ENCODE data around the gene JPT1. TPM values are rescaled to one million over a fixed set of nuclear protein-coding genes. Genes with fewer than 3 reads are reported as not detected.
A peak's percentile ranks its signal among the peaks of the same experiment; 100 is the strongest.

JPT1 gene
- total RNA-seq, 2 donors from 2014 or later, result 40.0 to 46.8 TPM

DNA sequence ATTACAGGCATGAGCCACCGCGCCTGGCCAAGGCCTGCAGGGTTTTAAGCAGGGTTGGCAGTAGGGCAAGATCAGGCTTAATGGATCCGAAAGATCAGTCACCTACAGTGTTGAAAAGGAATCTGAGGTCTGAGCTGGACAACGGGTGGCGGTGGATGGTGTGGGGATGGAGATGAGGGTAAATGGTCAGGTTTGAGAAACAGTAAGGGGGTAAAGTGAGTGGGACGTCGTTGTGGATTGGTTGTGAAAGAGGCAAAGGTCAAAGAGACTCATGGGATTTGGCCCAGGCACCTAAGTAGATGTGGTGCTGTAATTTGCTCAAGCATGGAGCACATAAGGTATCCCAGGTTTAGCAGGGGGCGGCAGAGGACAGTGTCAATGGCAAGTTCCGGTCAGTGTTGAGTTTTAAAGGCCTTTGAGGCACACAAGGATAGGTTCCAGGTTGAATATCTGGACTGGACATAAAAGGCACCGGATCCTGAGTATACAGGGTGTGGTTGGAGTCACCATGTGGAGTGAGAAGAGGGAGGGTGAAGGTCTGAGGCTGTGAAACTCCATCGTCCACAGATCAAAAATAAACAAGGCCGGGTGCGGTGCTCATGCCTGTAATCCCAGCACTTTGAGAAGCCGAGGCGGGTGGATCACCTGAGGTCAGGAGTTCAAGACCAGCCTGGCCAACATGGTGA is 67.7 kb downstream of the JPT1 start:
- no peaks in the 10 kb centered on the region for H3K9me3 ChIP-seq (ENCODE audit: control insufficient read depth, low read length, poor library complexity, severe bottlenecking)
- H3K27ac Mint-ChIP-seq, result peak overlapping the region; percentile 71
- H3K27me3 Mint-ChIP-seq, result no peaks in the 10 kb centered on the region
- ATAC-seq, result no peak
- H3K36me3 Mint-ChIP-seq (ENCODE audit: low read depth), result no peaks in the 10 kb centered on the region
- no peak for DNase-seq
- H3K4me3 Mint-ChIP-seq, result peak overlapping the region; percentile 89
- H3K4me1 Mint-ChIP-seq, result peaks cover 48% of the 10 kb centered on the region

Other genes starting within 250 kb of the JPT1 start
- gene USH1G, start 231.3 kb downstream of the JPT1 start, total RNA-seq, result not detected
- not detected for gene OTOP2, start 230.2 kb downstream of the JPT1 start, total RNA-seq
- not detected for gene OTOP3, start 218.6 kb downstream of the JPT1 start, total RNA-seq
- gene HID1, start 181.8 kb downstream of the JPT1 start, total RNA-seq, result 10 to 100 TPM; 10.6 to 14.9 TPM
- gene CDR2L, start 166.9 kb downstream of the JPT1 start, total RNA-seq, result under 1 TPM in 1 of 2 donors, not detected in 1; 0.86 TPM
- gene MRPL58, start 141.8 kb downstream of the JPT1 start, total RNA-seq, result 10 to 100 TPM; 13.7 to 19.1 TPM
- gene ATP5PD, start 107.5 kb downstream of the JPT1 start, total RNA-seq, result 100 to 1,000 TPM; 123 to 145 TPM
- gene KCTD2, start 107.3 kb downstream of the JPT1 start, total RNA-seq, result 10 to 100 TPM; 20.4 to 27.7 TPM
- gene SLC16A5, start 66.6 kb downstream of the JPT1 start, total RNA-seq, result 10 to 100 TPM; 11.7 to 14.9 TPM
- gene ARMC7, start 44.5 kb downstream of the JPT1 start, total RNA-seq, result 1 to 10 TPM; 8.9 to 9.3 TPM
- 10 to 100 TPM; 20.6 to 29.8 TPM for gene NT5C, start 22.8 kb downstream of the JPT1 start, total RNA-seq
- 100 to 1,000 TPM; 216 to 236 TPM for gene SUMO2, start 28.4 kb upstream of the JPT1 start, total RNA-seq
- gene NUP85, start 51.2 kb upstream of the JPT1 start, total RNA-seq, result 10 to 100 TPM; 75.0 to 75.3 TPM
- gene GGA3, start 107.1 kb upstream of the JPT1 start, total RNA-seq, result 10 to 100 TPM; 85.4 to 89.1 TPM
- gene MRPS7, start 107.4 kb upstream of the JPT1 start, total RNA-seq, result 10 to 100 TPM; 33.9 to 35.6 TPM
- 10 to 100 TPM; 27.0 to 35.0 TPM for gene MIF4GD, start 116.7 kb upstream of the JPT1 start, total RNA-seq
- 10 to 100 TPM; 13.7 to 15.1 TPM for gene SLC25A19, start 134.9 kb upstream of the JPT1 start, total RNA-seq